ENCODE results near the gene FBXW10. TPM values are rescaled to one million over a fixed set of nuclear protein-coding genes. Genes with fewer than 3 reads are reported as not detected.
"Not testable (repeated sequence)": the region's sequence is repeated elsewhere in the genome, so short reads cannot be mapped to it uniquely, and the experiment has no call there.

Gene FBXW10
- total and polyA plus RNA-seq, 2 of the 8 experiments (the other 6 are each of a cell fraction or from before 2014, with no cell fraction given) = not detected

DNA sequence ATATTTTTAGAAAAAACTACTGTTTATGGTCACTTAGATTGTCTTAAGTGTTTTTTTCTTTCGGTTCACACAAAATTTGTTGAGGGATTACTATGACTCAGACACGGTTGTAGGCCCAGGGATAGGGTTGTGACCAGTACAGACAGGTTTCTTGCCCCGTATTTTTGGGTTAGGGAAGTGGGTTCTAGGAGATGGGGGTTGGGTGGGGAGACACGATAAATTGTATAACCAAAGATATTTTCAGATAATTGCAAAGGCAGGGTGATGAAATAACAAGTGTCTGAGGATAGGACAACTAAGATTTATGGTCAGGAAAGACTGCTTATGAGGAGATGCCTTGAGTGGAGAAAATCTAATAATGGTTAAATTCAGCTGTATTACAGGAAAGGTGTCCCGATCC lies 38.0 kb downstream of the FBXW10 start:
- FAIRE-seq; H3K18ac ChIP-seq (ENCODE audit: extremely low read depth, low read length); H2AFZ ChIP-seq (ENCODE audit: low read length); H4K91ac ChIP-seq (replicated peaks; ENCODE audit: insufficient read length, low read length); DNase-seq (ENCODE audit: low read depth in 1 of 2, low spot score in 2 of 2); H4K8ac ChIP-seq (ENCODE audit: extremely low read depth, insufficient read depth, low read length); H2BK5ac ChIP-seq (ENCODE audit: low read depth, low read length); H3K27me3 ChIP-seq (replicated peaks in 1 of 4; ENCODE audit: control insufficient read depth in 3 of 4, extremely low read depth in 1 of 4, insufficient read depth in 3 of 4, low read length in 3 of 4); H3K36me3 ChIP-seq (ENCODE audit: control insufficient read depth in 2 of 4, insufficient read depth in 4 of 4, low read length in 3 of 4); H2BK120ac ChIP-seq (replicated peaks; ENCODE audit: low read depth, low read length); H2AK5ac ChIP-seq (ENCODE audit: low read depth, low read length); H3K23me2 ChIP-seq (ENCODE audit: low read depth, low read length); H2BK20ac ChIP-seq (ENCODE audit: low read length); H3K56ac ChIP-seq (replicated peaks; ENCODE audit: insufficient read length, low read depth, low read length); H3K27ac ChIP-seq (ENCODE audit: low read depth, low read length); H3K9me3 ChIP-seq (ENCODE audit: insufficient read depth in 2 of 2, low read depth in 1 of 2, low read length in 1 of 2); H3K23ac ChIP-seq (ENCODE audit: insufficient read length); H3K4me1 ChIP-seq (replicated peaks in 1 of 4; ENCODE audit: control insufficient read depth in 3 of 4, insufficient read depth in 4 of 4, low read length in 3 of 4); H2BK12ac ChIP-seq (ENCODE audit: low read depth, low read length); H2BK15ac ChIP-seq (ENCODE audit: low read length); H3K14ac ChIP-seq (ENCODE audit: insufficient read length); H4K20me1 ChIP-seq (replicated peaks in 1 of 2; ENCODE audit: control insufficient read depth in 1 of 2, insufficient read depth in 2 of 2, low read length in 2 of 2); H4K5ac ChIP-seq (ENCODE audit: insufficient read length, low read depth, low read length); POLR2A ChIA-PET (ENCODE audit: partially characterized antibody); H3K4ac ChIP-seq (replicated peaks; ENCODE audit: insufficient read length, low read depth, low read length); H3K79me1 ChIP-seq (ENCODE audit: low read depth, low read length); CTCF ChIA-PET (ENCODE audit: partially characterized antibody): not testable (repeated sequence)
- H3K4me3 ChIP-seq (ENCODE audit: extremely low read depth in 1 of 4, insufficient read depth in 2 of 4, low read depth in 3 of 4, low read length in 4 of 4) = peak overlapping the region; percentile 29 to 65 (median 46); a peak in 6 of 8 replicates
- peaks cover 0 to 13% of the 10 kb centered on the region in 2 experiments; a peak in 1 of 4 replicates for H3K79me2 ChIP-seq (ENCODE audit: control insufficient read depth in 1 of 2, insufficient read depth in 2 of 2, low read length in 2 of 2)
- WGBS, 2 experiments (ENCODE audit: extremely low coverage in 1 of 2, insufficient coverage in 1 of 2, insufficient read length in 1 of 2, insufficient replicate concordance in 2 of 2, low coverage in 1 of 2, low lambda C conversion rate in 2 of 2, missing lambda C conversion rate in 1 of 2) = 13% methylated on average over 2 of the region's 5 CpGs; no CpG with 5 or more reads in 1 of the 2 experiments
- peak overlapping the region; percentile 28 to 33; a peak in 2 of 4 replicates for H3K4me2 ChIP-seq (ENCODE audit: insufficient read depth in 1 of 2, low read depth in 2 of 2, low read length in 2 of 2)
- peak overlapping the region in 1 of 4 experiments; percentile 51; a peak in 2 of 7 replicates for H3K9ac ChIP-seq (replicated peaks in 1 of 4; ENCODE audit: extremely low read depth in 1 of 4, low read depth in 3 of 4, low read length in 3 of 4)

DNA sequence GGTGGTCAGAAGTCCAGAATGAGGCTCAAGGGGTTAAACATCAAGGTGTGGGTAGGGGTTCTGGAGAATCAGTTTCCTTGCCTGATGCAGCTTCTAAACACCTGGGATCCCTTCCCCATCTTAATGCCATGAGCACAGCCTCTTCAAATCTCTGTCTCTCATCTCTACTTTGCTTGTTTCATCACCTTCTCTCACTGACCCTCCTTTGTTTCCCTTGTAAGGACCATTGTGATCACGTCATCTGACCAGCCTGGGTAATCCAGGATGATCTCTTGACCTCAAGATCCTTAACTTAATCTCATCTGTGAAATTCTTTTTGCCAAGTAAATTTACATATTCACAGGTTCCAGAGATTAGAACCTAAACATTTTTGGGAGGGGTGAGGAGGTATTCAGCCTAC lies 42.1 kb downstream of the FBXW10 start:
- CTCF ChIA-PET (ENCODE audit: partially characterized antibody) = not testable (repeated sequence)

More for the DNA sequence above, 42.1 kb downstream of the FBXW10 start:
- 100% methylated on average over 1 of the region's 1 CpG; no CpG with 5 or more reads in 1 of the 2 experiments for WGBS, 2 experiments (ENCODE audit: extremely low coverage in 1 of 2, insufficient coverage in 1 of 2, insufficient read length in 1 of 2, insufficient replicate concordance in 2 of 2, low coverage in 1 of 2, low lambda C conversion rate in 2 of 2, missing lambda C conversion rate in 1 of 2)
- H2BK120ac ChIP-seq (replicated peaks; ENCODE audit: low read depth, low read length); H2BK15ac ChIP-seq (ENCODE audit: low read length); POLR2A ChIA-PET (ENCODE audit: partially characterized antibody); H3K36me3 ChIP-seq (ENCODE audit: control insufficient read depth in 2 of 4, insufficient read depth in 4 of 4, low read length in 3 of 4); H3K56ac ChIP-seq (replicated peaks; ENCODE audit: insufficient read length, low read depth, low read length); DNase-seq (ENCODE audit: low read depth in 1 of 2, low spot score in 2 of 2); H2AK5ac ChIP-seq (ENCODE audit: low read depth, low read length); H4K8ac ChIP-seq (ENCODE audit: extremely low read depth, insufficient read depth, low read length); H2BK12ac ChIP-seq (ENCODE audit: low read depth, low read length); H3K4me2 ChIP-seq (ENCODE audit: insufficient read depth in 1 of 2, low read depth in 2 of 2, low read length in 2 of 2); H4K5ac ChIP-seq (ENCODE audit: insufficient read length, low read depth, low read length); H4K91ac ChIP-seq (replicated peaks; ENCODE audit: insufficient read length, low read length); H3K4me3 ChIP-seq (ENCODE audit: extremely low read depth in 1 of 4, insufficient read depth in 2 of 4, low read depth in 3 of 4, low read length in 4 of 4); FAIRE-seq; H3K9me3 ChIP-seq (ENCODE audit: insufficient read depth in 2 of 2, low read depth in 1 of 2, low read length in 1 of 2); H2AFZ ChIP-seq (ENCODE audit: low read length); H3K18ac ChIP-seq (ENCODE audit: extremely low read depth, low read length); H3K23me2 ChIP-seq (ENCODE audit: low read depth, low read length); H3K14ac ChIP-seq (ENCODE audit: insufficient read length); H3K27me3 ChIP-seq (replicated peaks in 1 of 4; ENCODE audit: control insufficient read depth in 3 of 4, extremely low read depth in 1 of 4, insufficient read depth in 3 of 4, low read length in 3 of 4); H3K23ac ChIP-seq (ENCODE audit: insufficient read length); H2BK5ac ChIP-seq (ENCODE audit: low read depth, low read length); H3K27ac ChIP-seq (ENCODE audit: low read depth, low read length); H3K79me1 ChIP-seq (ENCODE audit: low read depth, low read length); H3K4ac ChIP-seq (replicated peaks; ENCODE audit: insufficient read length, low read depth, low read length); H4K20me1 ChIP-seq (replicated peaks in 1 of 2; ENCODE audit: control insufficient read depth in 1 of 2, insufficient read depth in 2 of 2, low read length in 2 of 2); H3K9ac ChIP-seq (replicated peaks in 1 of 4; ENCODE audit: extremely low read depth in 1 of 4, low read depth in 3 of 4, low read length in 3 of 4); H3K4me1 ChIP-seq (replicated peaks in 1 of 4; ENCODE audit: control insufficient read depth in 3 of 4, insufficient read depth in 4 of 4, low read length in 3 of 4); H2BK20ac ChIP-seq (ENCODE audit: low read length): not testable (repeated sequence)
- H3K79me2 ChIP-seq (ENCODE audit: control insufficient read depth in 1 of 2, insufficient read depth in 2 of 2, low read length in 2 of 2) = peaks cover 0 to 13% of the 10 kb centered on the region in 2 experiments; a peak in 1 of 4 replicates
